ENCODE measurements around the gene LARP1B. TPM values are rescaled to one million over a fixed set of nuclear protein-coding genes. Genes with fewer than 3 reads are reported as not detected.

Gene LARP1B
- total RNA-seq, 1 donor from 2014 or later, result 13.2 TPM

DNA sequence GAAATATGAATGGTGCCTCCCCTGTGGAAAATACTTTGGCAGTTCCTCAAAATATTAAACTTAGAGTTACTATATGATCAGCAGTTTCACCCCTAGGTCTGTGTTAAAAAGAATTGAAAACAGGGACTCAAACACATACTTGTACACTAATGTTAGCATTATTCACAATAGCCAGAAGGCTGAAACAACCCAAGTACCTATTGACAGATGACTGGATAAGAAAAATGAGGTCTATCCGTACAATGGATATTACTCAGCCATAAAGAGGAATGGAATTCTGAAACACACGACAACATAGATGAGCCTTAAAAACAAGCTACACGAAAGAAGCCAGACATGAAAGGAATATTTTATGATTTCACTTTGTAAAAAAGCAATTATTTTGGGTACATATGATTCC is 171.6 kb downstream of the LARP1B start:
- intact Hi-C loops (cut with DNase I), result no loop called here
- no peaks in the 10 kb centered on the region for H3K9me3 ChIP-seq
- TF ChIP-seq, protein P1, sequence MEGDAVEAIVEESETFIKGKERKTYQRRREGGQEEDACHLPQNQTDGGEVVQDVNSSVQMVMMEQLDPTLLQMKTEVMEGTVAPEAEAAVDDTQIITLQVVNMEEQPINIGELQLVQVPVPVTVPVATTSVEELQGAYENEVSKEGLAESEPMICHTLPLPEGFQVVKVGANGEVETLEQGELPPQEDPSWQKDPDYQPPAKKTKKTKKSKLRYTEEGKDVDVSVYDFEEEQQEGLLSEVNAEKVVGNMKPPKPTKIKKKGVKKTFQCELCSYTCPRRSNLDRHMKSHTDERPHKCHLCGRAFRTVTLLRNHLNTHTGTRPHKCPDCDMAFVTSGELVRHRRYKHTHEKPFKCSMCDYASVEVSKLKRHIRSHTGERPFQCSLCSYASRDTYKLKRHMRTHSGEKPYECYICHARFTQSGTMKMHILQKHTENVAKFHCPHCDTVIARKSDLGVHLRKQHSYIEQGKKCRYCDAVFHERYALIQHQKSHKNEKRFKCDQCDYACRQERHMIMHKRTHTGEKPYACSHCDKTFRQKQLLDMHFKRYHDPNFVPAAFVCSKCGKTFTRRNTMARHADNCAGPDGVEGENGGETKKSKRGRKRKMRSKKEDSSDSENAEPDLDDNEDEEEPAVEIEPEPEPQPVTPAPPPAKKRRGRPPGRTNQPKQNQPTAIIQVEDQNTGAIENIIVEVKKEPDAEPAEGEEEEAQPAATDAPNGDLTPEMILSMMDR (IDR thresholded peaks at IDR 0.05), result no peak
- H3K27ac ChIP-seq, result no peak overlapping the region
- H3K4me1 ChIP-seq, result no peaks in the 10 kb centered on the region
- no peak for DNase-seq
- H3K27me3 ChIP-seq (ENCODE audit: low read depth), result no peaks in the 10 kb centered on the region
- H3K4me3 ChIP-seq, result no peak overlapping the region
- no peak for ATAC-seq
- H3K36me3 ChIP-seq, result no peaks in the 10 kb centered on the region

DNA sequence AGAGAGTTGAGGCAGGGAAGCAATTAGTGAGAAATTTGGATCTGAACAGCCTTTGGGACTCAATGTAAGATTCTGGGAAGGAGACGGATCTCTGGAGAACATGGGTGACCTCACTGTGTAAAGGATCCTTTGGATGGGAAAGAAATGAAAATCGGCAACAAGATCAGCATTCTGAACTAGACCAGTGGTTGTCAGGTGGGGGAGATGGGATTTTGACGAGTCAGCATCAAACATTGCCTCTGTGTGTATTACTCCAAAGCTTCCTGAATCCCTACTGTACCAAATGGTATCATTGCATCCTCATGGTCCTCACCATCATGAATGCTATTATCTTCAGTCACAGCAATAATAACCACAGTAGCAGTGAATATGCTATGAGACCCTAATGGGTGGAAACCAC is 173.7 kb downstream of the LARP1B start:
- no peak overlapping the region for H3K4me3 ChIP-seq
- TF ChIP-seq, protein P1 (IDR thresholded peaks at IDR 0.05), result no peak
- no peaks in the 10 kb centered on the region for H3K27me3 ChIP-seq (ENCODE audit: low read depth)
- H3K27ac ChIP-seq, result no peak overlapping the region
- no peak for DNase-seq
- H3K4me1 ChIP-seq, result no peaks in the 10 kb centered on the region
- H3K9me3 ChIP-seq, result no peaks in the 10 kb centered on the region
- intact Hi-C loops (cut with DNase I), result no loop called here
- H3K36me3 ChIP-seq, result no peaks in the 10 kb centered on the region
- no peak for ATAC-seq

DNA sequence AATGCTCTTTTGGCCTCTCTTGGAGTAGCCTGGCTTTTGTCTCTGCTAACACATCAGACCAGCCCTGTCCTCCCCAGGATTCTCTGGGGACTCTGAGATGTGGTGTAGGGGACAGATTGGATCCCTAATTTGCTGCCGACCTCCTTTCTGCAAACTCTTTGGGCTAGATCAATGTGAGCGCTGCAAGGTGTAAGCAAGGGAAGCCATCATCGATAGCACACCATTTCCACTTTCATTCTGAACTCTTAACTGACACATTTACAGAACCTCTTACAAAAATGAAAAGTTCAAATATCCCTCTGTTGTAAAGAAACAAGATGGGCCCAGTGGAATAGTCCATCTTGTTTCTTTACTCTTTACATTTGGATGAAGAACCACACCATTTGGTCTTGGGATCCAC is 179.9 kb downstream of the LARP1B start:
- Histone ChIP-seq H3K4me1 (no peaks in the 10 kb centered on the region), H3K4me3 (no peak overlapping the region), H3K9me3 (no peaks in the 10 kb centered on the region), H3K27ac (no peak overlapping the region), H3K27me3 (ENCODE audit: low read depth) (no peaks in the 10 kb centered on the region), H3K36me3 (no peaks in the 10 kb centered on the region)
- TF ChIP-seq, protein P1 (IDR thresholded peaks at IDR 0.05), result no peak
- no peak for DNase-seq
- no peak for ATAC-seq
- intact Hi-C loops (cut with DNase I), result no loop called here

DNA sequence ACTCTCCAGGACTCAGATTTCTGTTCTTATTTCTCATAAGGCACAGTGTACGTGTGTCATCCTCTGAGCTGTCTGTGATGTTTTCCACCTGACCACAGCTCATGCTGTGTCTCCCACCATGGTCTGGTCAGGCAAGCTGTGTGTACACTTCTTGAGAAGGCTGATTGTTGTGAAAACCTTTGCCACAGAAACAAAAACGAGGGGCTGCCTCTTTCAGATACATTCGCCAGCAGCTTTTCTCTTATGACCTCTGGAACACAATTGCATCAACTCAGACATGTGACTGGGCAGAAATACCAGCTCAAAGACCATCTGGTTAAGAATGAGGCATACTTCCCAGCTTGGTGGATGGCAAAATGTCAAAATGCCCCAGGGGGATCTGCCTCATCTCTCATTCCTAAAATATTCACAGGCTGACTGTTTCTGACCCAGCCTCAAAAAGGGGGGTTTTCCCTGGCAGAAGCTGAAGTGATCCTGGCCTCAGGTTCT is 180.4 kb downstream of the LARP1B start:
- TF ChIP-seq, protein P1 (IDR thresholded peaks at IDR 0.05), result no peak
- intact Hi-C loops (cut with DNase I), result no loop called here
- Histone ChIP-seq H3K27ac (no peak overlapping the region), H3K4me1 (no peaks in the 10 kb centered on the region), H3K36me3 (no peaks in the 10 kb centered on the region), H3K9me3 (no peaks in the 10 kb centered on the region), H3K4me3 (no peak overlapping the region), H3K27me3 (ENCODE audit: low read depth) (no peaks in the 10 kb centered on the region)
- peak in 1 of 2 donors; percentile 41 for ATAC-seq
- no peak for DNase-seq

DNA sequence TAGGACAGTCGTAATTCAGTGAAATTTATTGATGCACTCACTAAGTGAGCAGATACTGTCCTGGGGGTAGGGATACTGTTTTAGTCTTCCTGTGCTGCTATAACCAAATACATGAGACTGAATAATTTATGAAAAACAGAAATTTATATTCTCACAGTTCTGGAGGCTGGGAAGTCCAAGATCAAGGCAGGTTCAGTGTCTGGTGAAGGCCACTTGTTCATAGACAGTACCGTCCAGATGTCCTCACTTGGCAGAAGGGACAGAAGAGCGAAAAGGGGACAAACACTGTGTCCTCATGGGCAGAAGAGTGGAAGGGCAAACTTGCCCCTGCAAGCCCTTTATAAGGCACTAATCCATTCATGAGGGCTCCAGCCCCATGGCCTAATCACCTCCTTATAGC is 180.9 kb downstream of the LARP1B start:
- ATAC-seq (no peak), DNase-seq (no peak)
- H3K4me3 ChIP-seq, result no peak overlapping the region
- H3K4me1 ChIP-seq, result no peaks in the 10 kb centered on the region
- no peak overlapping the region for H3K27ac ChIP-seq
- TF ChIP-seq, protein P1 (IDR thresholded peaks at IDR 0.05), result no peak
- no peaks in the 10 kb centered on the region for H3K9me3 ChIP-seq
- no peaks in the 10 kb centered on the region for H3K36me3 ChIP-seq
- intact Hi-C loops (cut with DNase I), result no loop called here
- H3K27me3 ChIP-seq (ENCODE audit: low read depth), result no peaks in the 10 kb centered on the region

DNA sequence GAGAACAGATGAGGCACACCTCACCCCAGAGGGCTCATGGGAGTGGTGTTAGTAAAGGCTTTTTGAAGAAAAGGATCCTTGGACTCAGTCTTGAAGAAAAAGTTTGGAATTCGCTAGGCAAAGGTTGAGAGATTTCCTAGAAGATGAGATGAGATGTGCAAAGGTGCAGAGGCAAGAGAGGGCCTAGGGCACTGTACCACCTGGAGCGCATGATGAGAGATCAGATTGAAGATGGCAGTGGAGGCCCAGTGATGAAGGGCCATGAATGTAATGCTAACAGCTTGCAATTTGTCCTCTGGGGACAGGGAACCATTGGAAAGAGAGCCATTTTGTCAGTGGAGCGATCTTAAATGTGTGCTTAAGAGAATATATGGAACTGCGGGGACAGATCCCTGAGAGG is 181.5 kb downstream of the LARP1B start:
- Histone ChIP-seq H3K4me1 (no peaks in the 10 kb centered on the region), H3K9me3 (no peaks in the 10 kb centered on the region), H3K36me3 (no peaks in the 10 kb centered on the region), H3K27ac (no peak overlapping the region), H3K27me3 (ENCODE audit: low read depth) (no peaks in the 10 kb centered on the region), H3K4me3 (no peak overlapping the region)
- DNase-seq (no peak), ATAC-seq (no peak)
- TF ChIP-seq, protein P1 (IDR thresholded peaks at IDR 0.05), result no peak
- intact Hi-C loops (cut with DNase I), result no loop called here
